Endothelial cell of umbilical vein (primary cell): ENCODE data around the gene B4GALT5. TPM values are rescaled to one million over a fixed set of nuclear protein-coding genes. Genes with fewer than 3 reads are reported as not detected.
A peak's percentile ranks its signal among the peaks of the same experiment; 100 is the strongest.

Experiments used
- BruUV-seq: library from RNA; stranded (reverse); fragments of 400-500 nt; replicated peaks from 2 replicates; lab custom pipeline; 2021; lab: Mats Ljungman, UMichigan
- CTCF ChIA-PET: fragments of 300-600, 350-600 bp; sonication (Branson Sonifier 250); formaldehyde crosslinking; loops from one replicate; lab custom pipeline; 2021; ENCODE audit warnings: antibody characterized with exemption, inconsistent platforms; lab: Charles Lee
- POLR2A ChIA-PET: fragments of 300-600, 350-600 bp; sonication (Branson Sonifier 250); formaldehyde crosslinking; loops from one replicate; lab custom pipeline; 2021; ENCODE audit warnings: antibody characterized with exemption, inconsistent platforms; lab: Charles Lee
- DNase-seq: peaks from one replicate; pipeline ENCODE4 v3.0.0-alpha.2; 2011; ENCODE audit warnings: low read depth, low spot score
- FAIRE-seq: peaks from 2 replicates; lab custom pipeline; 2011; peaks lifted over from hg19 to GRCh38; lab: Jason Lieb, UNC
- H2AFZ ChIP-seq: 2 replicates; pipeline ENCODE4 v1.6.0; 2012; ENCODE audit warnings: low read depth, low read length, control low read depth, inconsistent platforms
- H3K27ac ChIP-seq: 2 replicates; pipeline ENCODE4 v1.5.1; 2011; ENCODE audit warnings: low read depth, mild to moderate bottlenecking, control low read depth, low read length, moderate library complexity; ENCODE audit not compliant: insufficient read depth
- H3K27me3 ChIP-seq, 2 experiments: 2 replicates each; pipeline versions ENCODE4 v1.6.0 to v1.6.1; 2011; ENCODE audit warnings: low read length in 2 of 2, mixed read lengths in 1 of 2; ENCODE audit not compliant: control insufficient read depth in 2 of 2, insufficient read depth in 2 of 2
- H3K36me3 ChIP-seq, 2 experiments: 2 replicates in 1 of 2; 3 replicates in 1 of 2; pipeline ENCODE4 v1.5.1; 2011; ENCODE audit warnings: low read length in 2 of 2, mild to moderate bottlenecking in 1 of 2, moderate library complexity in 1 of 2; ENCODE audit not compliant: control insufficient read depth in 2 of 2, insufficient read depth in 2 of 2; ENCODE audit errors: extremely low read depth in 1 of 2
- H3K4me1 ChIP-seq: 3 replicates; pipeline ENCODE4 v1.5.1; 2011; ENCODE audit warnings: mild to moderate bottlenecking, low read length; ENCODE audit not compliant: control insufficient read depth, insufficient read depth; ENCODE audit errors: extremely low read depth
- H3K4me2 ChIP-seq: 2 replicates; pipeline ENCODE4 v1.6.1; 2011; ENCODE audit warnings: low read length, control low read depth, mixed read lengths; ENCODE audit not compliant: insufficient read depth
- H3K4me3 ChIP-seq, 3 experiments: fragments of 200-600 bp in 1 of 3; sonication (generic), shearing (Covaris generic) in 1 of 3; replicated peaks in 1 of 3; 2 replicates each; pipeline ENCODE4 v1.5.1; 2011 to 2016; ENCODE audit warnings: control low read depth in 3 of 3, low read length in 3 of 3, mild to moderate bottlenecking in 2 of 3, inconsistent platforms in 1 of 3, low read depth in 1 of 3, moderate library complexity in 1 of 3; ENCODE audit not compliant: insufficient read depth in 1 of 3
- H3K79me2 ChIP-seq: 2 replicates; pipeline ENCODE4 v1.6.0; 2012; ENCODE audit warnings: low read length, inconsistent platforms; ENCODE audit not compliant: control insufficient read depth, insufficient read depth
- H3K9ac ChIP-seq: replicated peaks from 2 replicates; pipeline ENCODE3; 2011; ENCODE audit warnings: low read length, control low read depth; ENCODE audit not compliant: insufficient read depth; ENCODE audit errors: extremely low read depth
- H3K9me1 ChIP-seq: replicated peaks from 3 replicates; pipeline ENCODE4 v1.6.0; 2011; ENCODE audit warnings: mild to moderate bottlenecking, low read length; ENCODE audit not compliant: control insufficient read depth, insufficient read depth; ENCODE audit errors: extremely low read depth
- H3K9me3 ChIP-seq: replicated peaks from 2 replicates; pipeline ENCODE4 v1.5.1; 2012; ENCODE audit warnings: low read length, inconsistent platforms; ENCODE audit not compliant: control insufficient read depth, insufficient read depth
- H4K20me1 ChIP-seq: replicated peaks from 2 replicates; pipeline ENCODE3; 2011; ENCODE audit warnings: mild to moderate bottlenecking, low read length; ENCODE audit not compliant: control insufficient read depth, insufficient read depth; ENCODE audit errors: extremely low read depth
- EZH2 ChIP-seq: IDR thresholded peaks from 2 replicates; pipeline ENCODE4 v1.6.1; 2012; ENCODE audit warnings: borderline replicate concordance, low read depth, mild to moderate bottlenecking, moderate library complexity, low read length, inconsistent platforms; ENCODE audit not compliant: severe bottlenecking
- FOS ChIP-seq: IDR thresholded peaks from 2 replicates; pipeline ENCODE4 v1.6.1; 2011; ENCODE audit warnings: mild to moderate bottlenecking, low read length, moderate library complexity, borderline replicate concordance; ENCODE audit not compliant: insufficient read depth
- GATA2 ChIP-seq: IDR thresholded peaks from 2 replicates; pipeline ENCODE4 v1.7.0; 2011; ENCODE audit warnings: low read depth, mild to moderate bottlenecking, moderate library complexity, mixed read lengths, low read length; ENCODE audit not compliant: insufficient read length, insufficient read depth
- JUN ChIP-seq: IDR thresholded peaks from 2 replicates; pipeline ENCODE4 v1.6.1; 2011; ENCODE audit warnings: borderline replicate concordance, low read depth; ENCODE audit not compliant: insufficient read length, insufficient read depth
- MYC ChIP-seq: IDR thresholded peaks from one replicate; pipeline ENCODE4 v1.6.1; 2011; ENCODE audit warnings: mild to moderate bottlenecking, low read depth, low read length
- POLR2A ChIP-seq: IDR thresholded peaks from 2 replicates; pipeline ENCODE4 v1.6.1; 2012; ENCODE audit warnings: low read depth, mild to moderate bottlenecking, control low read depth, low read length
- POLR2AphosphoS5 ChIP-seq: IDR thresholded peaks from 2 replicates; pipeline ENCODE4 v1.6.1; 2012; ENCODE audit warnings: low read depth, mild to moderate bottlenecking, control low read depth, low read length, moderate library complexity; ENCODE audit not compliant: insufficient read depth
- dilution Hi-C: fragments of 300-500 bp; cut with MboI; formaldehyde crosslinking; loops from one replicate; pipeline ENCODE4 v1.15.0; 2019; ENCODE audit warnings: low sequenced_read_pairs; ENCODE audit not compliant: extremely low pct_ligation_motif_present
- intact Hi-C: fragments of 100-400 bp; cut with micrococcal nuclease; formaldehyde crosslinking; loops from one replicate; pipeline ENCODE4 v1.10.0; 2022
- polyA plus RNA-seq, 4 experiments: library from polyadenylated mRNA; depleted of rRNA in 3 of 4; stranded (reverse) in 3 of 4; unstranded in 1 of 4; fragments of >200 nt; gene quantifications; 2 replicates each; pipeline versions ENCODE4 v1.2.1 to v1.2.3, GENCODE V29; 2011 to 2012; ENCODE audit warnings: missing spikeins in 1 of 4
- total RNA-seq: library from RNA; stranded (reverse); gene quantifications from 2 replicates; pipeline ENCODE4 v1.2.3, GENCODE V29; 2021
- TF ChIP-seq, protein P1 (sequence below): IDR thresholded peaks from 2 replicates; pipeline ENCODE4 v1.6.1; 2011; ENCODE audit not compliant: insufficient read depth, insufficient read length
- TF ChIP-seq, protein P2 (sequence below), 2 donors: IDR thresholded peaks; 1 replicate in 1 of 2; 2 replicates in 1 of 2; pipeline ENCODE4 v1.5.1; 2011; ENCODE audit warnings: low read length in 2 of 2, mild to moderate bottlenecking in 2 of 2, moderate library complexity in 2 of 2, control low read depth in 1 of 2, inconsistent platforms in 1 of 2, low read depth in 1 of 2; ENCODE audit not compliant: insufficient read depth in 1 of 2; ENCODE audit errors: extremely low read depth in 1 of 2

B4GALT5 gene
- total and polyA plus RNA-seq, 2 donors (not counting 3 experiments of a cell fraction or from before 2014, with no cell fraction given) = 54.4 to 70.1 TPM

DNA sequence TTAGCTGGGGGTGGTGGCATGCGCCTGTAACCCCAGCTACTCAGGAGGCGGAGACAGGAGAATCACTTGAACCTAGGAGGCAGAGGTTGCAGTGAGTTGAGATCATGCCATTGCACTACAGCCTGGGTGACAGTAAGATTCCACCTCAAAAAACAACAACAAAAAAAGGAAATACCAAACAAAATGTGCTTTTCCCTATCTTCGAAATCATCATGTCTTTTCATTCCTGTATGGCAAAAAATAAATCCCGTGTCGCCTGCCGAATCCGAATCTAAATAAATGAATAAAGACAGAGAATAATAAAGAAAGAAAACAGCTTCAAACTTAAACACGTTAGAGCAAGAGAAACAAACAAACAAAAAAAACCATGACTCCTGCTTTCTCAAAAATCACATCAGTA lies 11.8 kb downstream of the B4GALT5 start:
- H3K79me2 ChIP-seq = peaks cover 94% of the 10 kb centered on the region
- DNase-seq = peak; percentile 34
- peaks cover 58% of the 10 kb centered on the region for H3K4me1 ChIP-seq
- BruUV-seq = no TSS peak
- ChIA-PET POLR2A (no interaction called here), CTCF (interaction anchor here (1.5 to 2.1 kb wide), 4 partner anchors 11 to 144 kb away, joined by 3 to 10 read pairs (median 4); no protein-coding TSS in a partner anchor)
- H3K4me2 ChIP-seq = peak overlapping the region; percentile 23
- H3K9ac ChIP-seq = peak overlapping the region; percentile 39
- H2AFZ ChIP-seq = no peak overlapping the region
- H4K20me1 ChIP-seq = peaks cover 7% of the 10 kb centered on the region
- intact Hi-C loops (loop anchor here (1.0 kb wide), 1 partner anchor 9 kb away; no protein-coding TSS in a partner anchor), dilution Hi-C loops (no loop called here)
- H3K27me3 ChIP-seq = no peaks in the 10 kb centered on the region
- FAIRE-seq = no peak
- H3K27ac ChIP-seq = peak overlapping the region; percentile 98
- no peaks in the 10 kb centered on the region for H3K36me3 ChIP-seq
- no peaks in the 10 kb centered on the region for H3K9me1 ChIP-seq
- TF ChIP-seq MYC (no peak), EZH2 (no peak), FOS (no peak), POLR2AphosphoS5 (no peak), JUN (no peak), GATA2 (no peak), POLR2A (no peak)
- TF ChIP-seq, protein P1, sequence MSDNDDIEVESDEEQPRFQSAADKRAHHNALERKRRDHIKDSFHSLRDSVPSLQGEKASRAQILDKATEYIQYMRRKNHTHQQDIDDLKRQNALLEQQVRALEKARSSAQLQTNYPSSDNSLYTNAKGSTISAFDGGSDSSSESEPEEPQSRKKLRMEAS = no peak
- TF ChIP-seq, protein P2, sequence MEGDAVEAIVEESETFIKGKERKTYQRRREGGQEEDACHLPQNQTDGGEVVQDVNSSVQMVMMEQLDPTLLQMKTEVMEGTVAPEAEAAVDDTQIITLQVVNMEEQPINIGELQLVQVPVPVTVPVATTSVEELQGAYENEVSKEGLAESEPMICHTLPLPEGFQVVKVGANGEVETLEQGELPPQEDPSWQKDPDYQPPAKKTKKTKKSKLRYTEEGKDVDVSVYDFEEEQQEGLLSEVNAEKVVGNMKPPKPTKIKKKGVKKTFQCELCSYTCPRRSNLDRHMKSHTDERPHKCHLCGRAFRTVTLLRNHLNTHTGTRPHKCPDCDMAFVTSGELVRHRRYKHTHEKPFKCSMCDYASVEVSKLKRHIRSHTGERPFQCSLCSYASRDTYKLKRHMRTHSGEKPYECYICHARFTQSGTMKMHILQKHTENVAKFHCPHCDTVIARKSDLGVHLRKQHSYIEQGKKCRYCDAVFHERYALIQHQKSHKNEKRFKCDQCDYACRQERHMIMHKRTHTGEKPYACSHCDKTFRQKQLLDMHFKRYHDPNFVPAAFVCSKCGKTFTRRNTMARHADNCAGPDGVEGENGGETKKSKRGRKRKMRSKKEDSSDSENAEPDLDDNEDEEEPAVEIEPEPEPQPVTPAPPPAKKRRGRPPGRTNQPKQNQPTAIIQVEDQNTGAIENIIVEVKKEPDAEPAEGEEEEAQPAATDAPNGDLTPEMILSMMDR (IDR thresholded peaks at IDR 0.05; ENCODE audit: extremely low read depth in 1 of 2, insufficient read depth in 1 of 2, low read depth in 1 of 2, low read length in 2 of 2) = no peak
- no peak overlapping the region for H3K4me3 ChIP-seq
- H3K9me3 ChIP-seq = no peaks in the 10 kb centered on the region
